Measurements from ENCODE around the gene SRP54. TPM values are rescaled to one million over a fixed set of nuclear protein-coding genes. Genes with fewer than 3 reads are reported as not detected.

SRP54 gene
- total RNA-seq, 1 experiment from 2014 or later = 44.5 TPM

- intact Hi-C loops (cut with micrococcal nuclease; ENCODE audit: unreplicated experiment) = no loop called here
- H3K4me2 ChIP-seq = no peak overlapping the region
- H3K36me3 ChIP-seq (ENCODE audit: low read depth) = no peaks in the 10 kb centered on the region
- H3K27ac ChIP-seq = no peak overlapping the region
- no peaks in the 10 kb centered on the region; the same call in 1 of the 2 replicates for H3F3A ChIP-seq (ENCODE audit: insufficient read depth, low read depth)
- POLR2A ChIA-PET (ENCODE audit: unreplicated experiment) = interaction anchor here (0.6 kb wide), 1 partner anchor 535 kb away, joined by 12 read pairs; no protein-coding TSS in a partner anchor
- no peak overlapping the region for H2AFZ ChIP-seq
- no TSS peak for BruUV-seq (replicated peaks)
- CTCF ChIA-PET = no interaction called here
- H3K9me2 ChIP-seq (ENCODE audit: insufficient read depth) = no peaks in the 10 kb centered on the region
- H4K20me1 ChIP-seq (ENCODE audit: insufficient read depth) = no peaks in the 10 kb centered on the region
- no peak for DNase-seq
- TF ChIP-seq EZH2 (IDR thresholded peaks at IDR 0.05; ENCODE audit: low read depth) = no peak
- TF ChIP-seq, protein P1, sequence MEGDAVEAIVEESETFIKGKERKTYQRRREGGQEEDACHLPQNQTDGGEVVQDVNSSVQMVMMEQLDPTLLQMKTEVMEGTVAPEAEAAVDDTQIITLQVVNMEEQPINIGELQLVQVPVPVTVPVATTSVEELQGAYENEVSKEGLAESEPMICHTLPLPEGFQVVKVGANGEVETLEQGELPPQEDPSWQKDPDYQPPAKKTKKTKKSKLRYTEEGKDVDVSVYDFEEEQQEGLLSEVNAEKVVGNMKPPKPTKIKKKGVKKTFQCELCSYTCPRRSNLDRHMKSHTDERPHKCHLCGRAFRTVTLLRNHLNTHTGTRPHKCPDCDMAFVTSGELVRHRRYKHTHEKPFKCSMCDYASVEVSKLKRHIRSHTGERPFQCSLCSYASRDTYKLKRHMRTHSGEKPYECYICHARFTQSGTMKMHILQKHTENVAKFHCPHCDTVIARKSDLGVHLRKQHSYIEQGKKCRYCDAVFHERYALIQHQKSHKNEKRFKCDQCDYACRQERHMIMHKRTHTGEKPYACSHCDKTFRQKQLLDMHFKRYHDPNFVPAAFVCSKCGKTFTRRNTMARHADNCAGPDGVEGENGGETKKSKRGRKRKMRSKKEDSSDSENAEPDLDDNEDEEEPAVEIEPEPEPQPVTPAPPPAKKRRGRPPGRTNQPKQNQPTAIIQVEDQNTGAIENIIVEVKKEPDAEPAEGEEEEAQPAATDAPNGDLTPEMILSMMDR (conservative IDR thresholded peaks at IDR 0.05) = no peak
- no peaks in the 10 kb centered on the region for H3K79me2 ChIP-seq (ENCODE audit: low read depth)
- no peaks in the 10 kb centered on the region for H3K27me3 ChIP-seq (ENCODE audit: insufficient read depth, low read depth)
- H3K4me3 ChIP-seq = no peak overlapping the region
- H3K4me1 ChIP-seq (replicated peaks; ENCODE audit: insufficient read depth) = no peaks in the 10 kb centered on the region
- H3K9me3 ChIP-seq (ENCODE audit: insufficient read depth, low read depth) = no peaks in the 10 kb centered on the region
These were observed 11.4 kb upstream of the SRP54 start for GRCh38 chr14:34971381-34971780.

- Histone ChIP-seq H2AFZ (no peak overlapping the region), H3K79me2 (ENCODE audit: low read depth) (no peaks in the 10 kb centered on the region), H3K4me2 (no peak overlapping the region), H3K27ac (no peak overlapping the region), H3K36me3 (ENCODE audit: low read depth) (no peaks in the 10 kb centered on the region), H3K9me3 (ENCODE audit: insufficient read depth, low read depth) (no peaks in the 10 kb centered on the region), H3K4me1 (replicated peaks; ENCODE audit: insufficient read depth) (no peaks in the 10 kb centered on the region), H3K27me3 (ENCODE audit: insufficient read depth, low read depth) (no peaks in the 10 kb centered on the region), H3F3A (ENCODE audit: insufficient read depth, low read depth) (no peaks in the 10 kb centered on the region; the same call in 1 of the 2 replicates), H3K4me3 (no peak overlapping the region), H4K20me1 (ENCODE audit: insufficient read depth) (no peaks in the 10 kb centered on the region), H3K9me2 (ENCODE audit: insufficient read depth) (no peaks in the 10 kb centered on the region)
- DNase-seq = no peak
- no peak for TF ChIP-seq EZH2 (IDR thresholded peaks at IDR 0.05; ENCODE audit: low read depth)
- TF ChIP-seq, protein P1 (conservative IDR thresholded peaks at IDR 0.05) = no peak
- ChIA-PET POLR2A (ENCODE audit: unreplicated experiment) (interaction anchor here (0.6 kb wide), 1 partner anchor 535 kb away, joined by 12 read pairs; no protein-coding TSS in a partner anchor), CTCF (no interaction called here)
- BruUV-seq (replicated peaks) = no TSS peak
- intact Hi-C loops (cut with micrococcal nuclease; ENCODE audit: unreplicated experiment) = no loop called here
These were observed 11.0 kb upstream of the SRP54 start for GRCh38 chr14:34971801-34972200.

DNA sequence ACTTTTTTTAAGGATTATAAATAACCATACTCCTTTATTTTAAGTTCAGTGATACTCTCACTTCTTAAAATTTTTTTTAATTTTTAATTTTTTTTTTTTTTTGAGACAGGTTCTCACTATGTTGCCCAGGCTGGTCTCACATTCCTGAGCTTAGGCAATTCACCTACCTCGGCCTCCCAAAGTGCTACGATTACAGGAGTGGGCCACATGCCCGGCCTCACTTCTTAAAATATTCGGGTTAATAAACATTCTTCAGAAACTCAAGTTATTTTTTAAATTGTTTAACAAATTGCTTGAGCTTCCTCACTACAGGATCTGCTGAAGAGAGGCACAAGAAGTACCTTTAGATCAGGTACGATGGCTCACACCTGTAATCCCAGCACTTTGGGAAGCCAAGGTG, 4.3 kb upstream of the SRP54 start:
- Histone ChIP-seq H2AFZ (no peak overlapping the region), H3K9me3 (ENCODE audit: insufficient read depth, low read depth) (no peaks in the 10 kb centered on the region), H3K27me3 (ENCODE audit: insufficient read depth, low read depth) (no peaks in the 10 kb centered on the region), H4K20me1 (ENCODE audit: insufficient read depth) (no peaks in the 10 kb centered on the region), H3K36me3 (ENCODE audit: low read depth) (no peaks in the 10 kb centered on the region), H3K79me2 (ENCODE audit: low read depth) (peaks cover 12% of the 10 kb centered on the region), H3K4me2 (no peak overlapping the region), H3K9me2 (ENCODE audit: insufficient read depth) (no peaks in the 10 kb centered on the region), H3K4me1 (replicated peaks; ENCODE audit: insufficient read depth) (0 out of 2 replicates have a peak, but pooled peaks cover 11% of the 10 kb centered on the region), H3K4me3 (no peak overlapping the region), H3F3A (ENCODE audit: insufficient read depth, low read depth) (peaks cover 21% of the 10 kb centered on the region), H3K27ac (no peak overlapping the region)
- BruUV-seq (replicated peaks) = no TSS peak
- DNase-seq = no peak
- ChIA-PET CTCF (no interaction called here), POLR2A (ENCODE audit: unreplicated experiment) (no interaction called here)
- no peak for TF ChIP-seq EZH2 (IDR thresholded peaks at IDR 0.05; ENCODE audit: low read depth)
- TF ChIP-seq, protein P1 (conservative IDR thresholded peaks at IDR 0.05) = no peak
- intact Hi-C loops (cut with micrococcal nuclease; ENCODE audit: unreplicated experiment) = no loop called here

Measured in PC-9 (cell line).